EL (cell line): ENCODE measurements around the gene CXCR6.
"Not testable (repeated sequence)": the region's sequence is repeated elsewhere in the genome, so short reads cannot be mapped to it uniquely, and the experiment has no call there.

Experiments
- DNase-seq: peaks from one replicate; pipeline ENCODE4 v3.0.0-alpha.2; 2016

The CXCR6 gene

GRCh38 chr3:45992133-45992729 lies 49.0 kb downstream of the CXCR6 start:
- no peak for DNase-seq

- peak; percentile 88 for DNase-seq
These were observed 49.6 kb downstream of the CXCR6 start for GRCh38 chr3:45992821-45993221.

DNA sequence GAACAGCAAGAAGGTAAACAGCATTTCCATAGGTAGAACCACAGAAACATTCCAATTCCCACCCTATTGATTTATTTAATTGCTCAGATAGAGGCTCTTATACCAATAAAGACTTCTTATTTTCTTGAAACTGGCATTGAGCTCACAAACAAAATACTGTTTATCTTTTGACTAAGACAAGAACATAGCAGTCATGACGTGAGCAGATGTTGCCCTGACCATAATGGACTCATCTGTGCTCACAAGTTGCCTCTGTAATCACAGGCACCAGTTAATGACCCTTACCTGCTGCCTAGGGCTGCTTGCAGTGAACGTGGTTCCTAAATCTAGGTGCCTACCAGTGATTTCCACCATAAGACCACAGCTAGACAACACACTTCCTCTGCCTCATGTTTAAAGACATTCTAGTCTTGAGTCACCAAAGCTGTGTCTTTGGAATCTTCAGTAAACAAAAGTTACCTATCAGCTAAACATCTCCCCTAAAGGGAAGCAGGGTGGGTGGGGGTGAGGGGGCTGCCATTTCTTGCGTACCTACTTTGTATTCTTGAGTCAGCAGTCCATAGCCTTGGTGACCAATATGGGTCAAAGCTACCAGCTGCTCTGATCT lies 50.3 kb downstream of the CXCR6 start:
- DNase-seq = no peak

GRCh38 chr3:45994419-45995235 lies 51.4 kb downstream of the CXCR6 start:
- DNase-seq = no peak

- peak; percentile 90 for DNase-seq
These were observed 52.2 kb downstream of the CXCR6 start, which contains the start of gene FYCO1 for GRCh38 chr3:45995236-45996192. FYCO1 (minus strand) TSS chr3:45995824; CDS start chr3:45984910, 10,914 bp downstream.

DNA sequence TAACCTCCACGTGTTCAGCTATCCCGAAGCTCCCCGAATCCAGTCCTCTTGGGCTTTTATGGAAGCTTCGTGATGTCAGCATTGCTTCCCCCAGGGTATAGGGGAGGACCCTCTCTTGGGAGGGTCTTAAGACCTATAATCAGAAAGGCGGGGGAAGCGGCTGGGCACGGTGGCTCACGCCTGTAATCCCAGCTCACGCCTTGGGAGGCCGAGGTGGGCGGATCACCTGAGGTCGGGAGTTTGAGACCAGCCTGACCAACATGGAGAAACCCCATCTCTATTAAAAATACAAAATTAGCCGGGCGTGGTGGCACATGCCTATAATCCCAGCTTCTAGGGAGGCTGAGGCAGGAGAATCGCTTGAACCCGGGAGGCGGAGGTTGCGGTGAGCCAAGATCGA lies 54.2 kb downstream of the CXCR6 start:
- not testable (repeated sequence) for DNase-seq

DNA sequence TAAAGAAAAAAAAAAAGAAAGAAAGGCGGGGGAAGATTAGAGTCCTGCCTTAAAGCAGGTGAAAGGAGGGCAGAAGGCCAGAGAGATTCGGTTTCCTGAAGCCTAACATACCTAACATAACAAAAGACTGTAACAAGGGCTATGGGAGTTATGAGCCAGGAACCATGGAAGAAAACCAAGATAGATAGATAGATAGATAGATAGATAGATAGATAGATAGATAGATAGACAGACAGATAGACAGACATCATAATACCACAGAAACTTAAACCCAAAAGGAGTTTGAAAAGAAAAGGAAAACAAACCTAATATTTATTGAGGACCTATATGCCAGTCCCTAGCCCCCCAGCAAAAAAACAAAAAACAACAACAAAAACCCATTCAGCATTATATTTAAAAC lies 54.7 kb downstream of the CXCR6 start:
- no peak for DNase-seq
